Inflammatory macrophage treated with lipopolysaccharide for 1 hour (primary cell): Measurements from ENCODE around the gene GAS5.
"Not testable (repeated sequence)": the region's sequence is repeated elsewhere in the genome, so short reads cannot be mapped to it uniquely, and the experiment has no call there.

ENCODE experiments used
- DNase-seq, 2 donors: peaks; one replicate each; pipeline ENCODE4 v3.0.0-alpha.2; 2020 to 2022

GAS5 gene

GRCh38 chr1:173868266-173869020 lies 654 bp upstream of the GAS5 start, which contains the start of gene ZBTB37:
TSS of gene ZBTB37 (plus strand) at chr1:173868380. CDS start at chr1:173870226, 1,846 bp downstream.
- DNase-seq: peak; percentile 33 to 59

- DNase-seq: no peak
Measured at GRCh38 chr1:173867141-173867752, 542 bp downstream of the GAS5 start.

GRCh38 chr1:173866413-173867115 lies 1.2 kb downstream of the GAS5 start:
- DNase-seq: no peak

GRCh38 chr1:173865468-173866164 lies 2.2 kb downstream of the GAS5 start:
- DNase-seq: no peak

GRCh38 chr1:173864179-173864867 lies 3.5 kb downstream of the GAS5 start:
- no peak for DNase-seq

- no peak for DNase-seq
Measured at GRCh38 chr1:173863224-173864161, 4.3 kb downstream of the GAS5 start.

GRCh38 chr1:173862769-173863223 lies 5.0 kb downstream of the GAS5 start:
- DNase-seq: peak in 1 of 2 donors; percentile 16

- DNase-seq: not testable (repeated sequence)
Measured at GRCh38 chr1:173862146-173862768, 5.5 kb downstream of the GAS5 start.

GRCh38 chr1:173861731-173862145 lies 6.1 kb downstream of the GAS5 start:
- no peak for DNase-seq

- no peak for DNase-seq
Measured at GRCh38 chr1:173860065-173860464, 7.7 kb downstream of the GAS5 start.

- not testable (repeated sequence) for DNase-seq
Measured at GRCh38 chr1:173859547-173859946, 8.2 kb downstream of the GAS5 start.

GRCh38 chr1:173857363-173857917 lies 10.3 kb downstream of the GAS5 start:
- no peak for DNase-seq

GRCh38 chr1:173856903-173857302 lies 10.9 kb downstream of the GAS5 start:
- DNase-seq: no peak

GRCh38 chr1:173856014-173856413 lies 11.8 kb downstream of the GAS5 start:
- DNase-seq: no peak

- no peak for DNase-seq
Measured at GRCh38 chr1:173853074-173853473, 14.7 kb downstream of the GAS5 start.

- no peak for DNase-seq
Measured at GRCh38 chr1:173852105-173852504, 15.7 kb downstream of the GAS5 start.

GRCh38 chr1:173832748-173833147 lies 35.0 kb downstream of the GAS5 start:
- no peak for DNase-seq

GRCh38 chr1:173827611-173828010 lies 40.2 kb downstream of the GAS5 start:
- DNase-seq: no peak

GRCh38 chr1:173824315-173825081 lies 43.3 kb downstream of the GAS5 start, which contains the start of the genes CENPL and DARS2:
TSS of gene CENPL (minus strand) at chr1:173824883. CDS start at chr1:173811299, 13,584 bp downstream.
TSS of gene DARS2 (plus strand) at chr1:173824673. CDS start at chr1:173825230, 557 bp downstream.
- peak; percentile 95 to 97 for DNase-seq
